ENCODE measurements around the gene GABBR2.
"Not testable (repeated sequence)": the region's sequence is repeated elsewhere in the genome, so short reads cannot be mapped to it uniquely, and the experiment has no call there.

Gene GABBR2

GRCh38 chr9:98684816-98685215, 23.9 kb downstream of the GABBR2 start:
- not testable (repeated sequence) for H3K27ac Mint-ChIP-seq; H3K9me3 Mint-ChIP-seq; H3K4me3 Mint-ChIP-seq; H3K36me3 Mint-ChIP-seq (ENCODE audit: low read depth); H3K27me3 Mint-ChIP-seq; DNase-seq; H3K4me1 Mint-ChIP-seq (ENCODE audit: low read depth)

DNA sequence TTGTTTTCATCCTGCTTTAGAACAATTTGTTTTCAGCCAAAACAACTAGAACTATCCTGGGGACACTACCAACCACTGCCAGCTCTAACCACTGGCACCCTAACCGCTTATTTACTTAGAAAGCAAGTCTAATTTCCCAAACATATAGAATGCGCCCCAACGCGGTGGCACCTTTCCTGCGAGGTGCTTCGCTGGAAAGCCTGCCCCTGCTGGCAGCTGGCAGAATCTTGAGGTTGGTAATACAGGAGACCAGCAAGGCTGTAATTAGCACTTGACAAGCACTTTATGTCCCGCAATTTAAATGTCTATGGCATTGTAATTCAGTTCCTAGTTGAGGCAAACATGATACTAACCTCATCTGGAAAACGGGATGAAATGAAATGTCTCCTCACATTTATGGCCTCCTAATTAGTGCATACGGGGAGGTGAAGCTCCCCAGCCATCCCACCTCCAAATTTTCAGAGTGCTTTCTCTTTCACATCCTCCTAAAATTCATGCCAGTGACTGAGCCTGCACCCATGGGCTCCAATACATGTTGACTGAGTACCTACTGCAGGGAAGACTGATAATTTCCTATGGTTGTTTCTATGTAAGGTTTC, 30.4 kb downstream of the GABBR2 start:
- no peaks in the 10 kb centered on the region for H3K36me3 Mint-ChIP-seq (ENCODE audit: low read depth)
- no peak for DNase-seq
- H3K4me3 Mint-ChIP-seq: no peak overlapping the region
- H3K9me3 Mint-ChIP-seq: no peaks in the 10 kb centered on the region
- H3K4me1 Mint-ChIP-seq (ENCODE audit: low read depth): no peaks in the 10 kb centered on the region
- no peak overlapping the region for H3K27ac Mint-ChIP-seq
- peaks cover 37% of the 10 kb centered on the region for H3K27me3 Mint-ChIP-seq

DNA sequence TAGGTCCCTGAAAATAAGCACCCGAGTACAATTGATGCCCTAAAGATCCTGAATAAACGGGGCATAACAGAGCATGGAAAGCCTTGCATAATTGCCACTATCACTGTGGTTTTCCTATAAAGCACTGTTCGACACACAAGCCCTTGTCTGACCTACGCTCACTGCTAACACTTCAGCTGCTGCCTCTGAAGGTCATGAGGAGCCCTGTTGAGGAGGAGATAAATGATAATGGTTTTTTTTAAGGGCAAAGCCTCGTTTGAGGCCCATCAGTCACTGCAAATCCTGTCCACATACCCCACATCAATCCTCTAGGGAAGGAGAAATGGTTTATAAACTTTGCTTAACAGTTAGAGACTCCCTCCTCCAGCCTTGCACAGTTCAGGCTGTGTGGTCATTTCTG, 35.1 kb downstream of the GABBR2 start:
- Mint-ChIP-seq H3K36me3 (ENCODE audit: low read depth) (no peaks in the 10 kb centered on the region), H3K9me3 (peaks cover 3% of the 10 kb centered on the region), H3K27me3 (peaks cover 46% of the 10 kb centered on the region), H3K27ac (no peak overlapping the region), H3K4me3 (no peak overlapping the region), H3K4me1 (ENCODE audit: low read depth) (no peaks in the 10 kb centered on the region)
- no peak for DNase-seq

- Mint-ChIP-seq H3K27ac (no peak overlapping the region), H3K27me3 (peaks cover 17% of the 10 kb centered on the region), H3K36me3 (ENCODE audit: low read depth) (no peaks in the 10 kb centered on the region), H3K4me3 (no peak overlapping the region), H3K9me3 (peaks cover 3% of the 10 kb centered on the region), H3K4me1 (ENCODE audit: low read depth) (no peaks in the 10 kb centered on the region)
- DNase-seq: no peak
These were observed 41.6 kb downstream of the GABBR2 start for GRCh38 chr9:98667005-98667640.

GRCh38 chr9:98665501-98665900, 43.2 kb downstream of the GABBR2 start:
- H3K36me3 Mint-ChIP-seq (ENCODE audit: low read depth): no peaks in the 10 kb centered on the region
- H3K27ac Mint-ChIP-seq: no peak overlapping the region
- no peaks in the 10 kb centered on the region for H3K9me3 Mint-ChIP-seq
- no peaks in the 10 kb centered on the region for H3K4me1 Mint-ChIP-seq (ENCODE audit: low read depth)
- H3K4me3 Mint-ChIP-seq: no peak overlapping the region
- H3K27me3 Mint-ChIP-seq: peaks cover 14% of the 10 kb centered on the region
- DNase-seq: no peak

GRCh38 chr9:98660541-98660940, 48.2 kb downstream of the GABBR2 start:
- Mint-ChIP-seq H3K4me3 (no peak overlapping the region), H3K9me3 (no peaks in the 10 kb centered on the region), H3K4me1 (ENCODE audit: low read depth) (no peaks in the 10 kb centered on the region), H3K27me3 (peaks cover 6% of the 10 kb centered on the region), H3K27ac (no peak overlapping the region), H3K36me3 (ENCODE audit: low read depth) (no peaks in the 10 kb centered on the region)
- no peak for DNase-seq

DNA sequence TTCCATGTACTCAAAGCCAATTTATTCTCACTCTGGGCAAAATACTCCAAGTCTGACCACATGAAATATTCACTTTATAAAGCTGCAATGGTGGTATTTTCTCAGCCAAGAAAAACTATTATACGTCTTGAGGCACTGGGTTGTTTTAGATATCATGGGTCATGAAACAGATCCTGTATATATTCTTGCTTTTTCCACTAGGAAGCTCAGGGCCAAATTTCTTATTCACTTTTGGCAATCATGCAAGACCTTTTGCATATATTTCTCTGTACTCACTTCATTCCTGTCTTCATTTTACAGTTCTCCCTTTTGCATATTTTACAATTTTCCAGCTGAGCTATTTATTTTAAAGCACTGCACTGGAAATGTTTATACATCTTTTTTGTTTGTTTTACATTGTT, 49.8 kb downstream of the GABBR2 start:
- H3K4me1 Mint-ChIP-seq (ENCODE audit: low read depth): no peaks in the 10 kb centered on the region
- H3K27me3 Mint-ChIP-seq: peaks cover 6% of the 10 kb centered on the region
- H3K36me3 Mint-ChIP-seq (ENCODE audit: low read depth): no peaks in the 10 kb centered on the region
- DNase-seq: no peak
- H3K27ac Mint-ChIP-seq: no peak overlapping the region
- H3K9me3 Mint-ChIP-seq: peaks cover 2% of the 10 kb centered on the region
- no peak overlapping the region for H3K4me3 Mint-ChIP-seq

- Mint-ChIP-seq H3K4me1 (ENCODE audit: low read depth) (no peaks in the 10 kb centered on the region), H3K27me3 (peaks cover 6% of the 10 kb centered on the region)
These were observed 50.8 kb downstream of the GABBR2 start for GRCh38 chr9:98657897-98658296.

DNA sequence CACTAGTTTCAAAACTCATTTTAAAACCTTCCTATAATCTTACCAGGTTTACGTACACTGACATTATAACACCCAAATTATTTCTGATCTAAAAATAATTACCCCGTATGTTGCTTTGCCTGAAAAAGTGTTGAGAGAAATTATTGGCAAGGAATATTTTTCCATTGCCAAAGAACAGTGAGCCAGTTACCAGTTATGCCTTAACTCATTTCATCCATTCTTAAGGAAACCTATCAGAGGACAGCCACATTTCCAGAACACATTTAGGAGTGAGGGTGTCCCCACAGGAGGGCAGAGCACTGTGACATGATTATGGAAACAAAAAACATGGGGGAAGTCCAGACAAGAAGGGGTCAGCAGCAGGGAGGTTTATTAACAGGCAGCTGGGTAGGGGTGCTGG, 52.2 kb downstream of the GABBR2 start:
- Mint-ChIP-seq H3K27me3 (peaks cover 11% of the 10 kb centered on the region), H3K27ac (no peak overlapping the region), H3K4me3 (no peak overlapping the region), H3K4me1 (ENCODE audit: low read depth) (no peaks in the 10 kb centered on the region), H3K9me3 (peaks cover 2% of the 10 kb centered on the region), H3K36me3 (ENCODE audit: low read depth) (no peaks in the 10 kb centered on the region)
- DNase-seq: no peak

More at GRCh38 chr9:98657897-98658296, 50.8 kb downstream of the GABBR2 start:
- H3K27ac Mint-ChIP-seq: no peak overlapping the region
- no peaks in the 10 kb centered on the region for H3K36me3 Mint-ChIP-seq (ENCODE audit: low read depth)
- H3K9me3 Mint-ChIP-seq: peaks cover 2% of the 10 kb centered on the region
- DNase-seq: no peak
- no peak overlapping the region for H3K4me3 Mint-ChIP-seq

DNA sequence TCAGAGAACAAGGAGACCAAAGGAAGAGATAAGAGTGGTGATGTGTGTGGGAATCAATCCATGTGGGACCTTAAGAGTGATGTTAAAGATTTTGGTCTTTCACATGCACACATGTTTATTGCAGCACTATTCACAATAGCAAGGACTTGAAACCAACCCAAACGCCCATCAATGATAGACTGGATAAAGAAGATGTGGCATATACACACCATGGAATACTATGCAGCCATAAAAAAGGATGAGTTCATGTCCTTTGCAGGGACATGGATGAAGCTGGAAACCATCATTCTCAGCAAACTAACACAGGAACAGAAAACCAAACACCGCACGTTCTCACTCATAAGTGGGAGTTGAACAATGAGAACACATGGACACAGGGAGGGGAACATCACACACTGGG, 53.3 kb downstream of the GABBR2 start:
- H3K4me3 Mint-ChIP-seq; H3K9me3 Mint-ChIP-seq; H3K36me3 Mint-ChIP-seq (ENCODE audit: low read depth); DNase-seq; H3K4me1 Mint-ChIP-seq (ENCODE audit: low read depth); H3K27ac Mint-ChIP-seq: not testable (repeated sequence)
- peaks cover 11% of the 10 kb centered on the region for H3K27me3 Mint-ChIP-seq

GRCh38 chr9:98654247-98654646, 54.5 kb downstream of the GABBR2 start:
- Mint-ChIP-seq H3K27me3 (peaks cover 18% of the 10 kb centered on the region), H3K9me3 (peaks cover 2% of the 10 kb centered on the region), H3K4me1 (ENCODE audit: low read depth) (peaks cover 2% of the 10 kb centered on the region), H3K36me3 (ENCODE audit: low read depth) (no peaks in the 10 kb centered on the region), H3K27ac (no peak overlapping the region), H3K4me3 (no peak overlapping the region)
- no peak for DNase-seq

DNA sequence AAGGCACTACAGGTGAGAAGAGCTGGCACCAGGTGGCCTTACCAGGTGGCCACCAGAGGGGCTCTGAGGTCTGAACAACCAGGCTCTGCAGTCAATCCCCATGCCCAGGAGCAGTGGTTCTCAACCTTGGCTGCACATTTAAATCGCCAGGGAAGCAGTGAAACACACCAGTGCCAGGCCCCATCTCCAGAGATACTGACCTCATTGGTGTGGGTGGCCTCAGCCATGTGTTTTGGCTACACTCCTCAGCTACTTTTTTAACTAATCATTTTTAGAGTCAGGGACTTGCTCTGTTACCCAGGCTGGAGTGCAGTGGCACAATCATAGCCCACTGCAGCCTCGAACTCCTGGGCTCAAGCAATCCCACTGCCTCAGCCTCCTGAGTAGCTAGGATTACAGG, 56.0 kb downstream of the GABBR2 start:
- Mint-ChIP-seq H3K36me3 (ENCODE audit: low read depth) (no peaks in the 10 kb centered on the region), H3K27ac (no peak overlapping the region), H3K9me3 (peaks cover 2% of the 10 kb centered on the region), H3K4me1 (ENCODE audit: low read depth) (peaks cover 2% of the 10 kb centered on the region), H3K27me3 (peaks cover 24% of the 10 kb centered on the region), H3K4me3 (no peak overlapping the region)
- no peak for DNase-seq

DNA sequence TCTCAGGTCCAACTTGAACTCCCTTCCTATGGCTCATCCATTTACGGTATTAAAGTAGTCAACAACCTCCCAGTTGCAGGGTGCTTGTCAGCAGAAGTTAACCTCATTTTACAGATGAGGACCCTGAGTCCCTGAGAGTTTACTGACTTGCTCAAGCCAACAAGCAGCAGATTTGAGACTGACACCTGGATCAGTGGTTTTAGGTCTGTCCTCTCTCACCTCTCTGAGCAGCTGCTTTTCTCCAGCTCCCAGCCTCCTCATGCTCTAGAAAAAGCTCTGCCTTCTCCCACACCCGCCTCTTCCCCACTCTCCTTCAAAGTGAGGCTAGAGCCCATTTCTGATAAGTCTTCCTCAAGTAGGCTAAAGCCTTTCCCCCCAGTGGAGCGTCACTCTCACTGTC, 56.4 kb downstream of the GABBR2 start:
- no peak for DNase-seq
- Mint-ChIP-seq H3K36me3 (ENCODE audit: low read depth) (no peaks in the 10 kb centered on the region), H3K4me1 (ENCODE audit: low read depth) (peaks cover 2% of the 10 kb centered on the region), H3K27ac (no peak overlapping the region), H3K9me3 (peaks cover 2% of the 10 kb centered on the region), H3K4me3 (no peak overlapping the region), H3K27me3 (peaks cover 24% of the 10 kb centered on the region)

DNA sequence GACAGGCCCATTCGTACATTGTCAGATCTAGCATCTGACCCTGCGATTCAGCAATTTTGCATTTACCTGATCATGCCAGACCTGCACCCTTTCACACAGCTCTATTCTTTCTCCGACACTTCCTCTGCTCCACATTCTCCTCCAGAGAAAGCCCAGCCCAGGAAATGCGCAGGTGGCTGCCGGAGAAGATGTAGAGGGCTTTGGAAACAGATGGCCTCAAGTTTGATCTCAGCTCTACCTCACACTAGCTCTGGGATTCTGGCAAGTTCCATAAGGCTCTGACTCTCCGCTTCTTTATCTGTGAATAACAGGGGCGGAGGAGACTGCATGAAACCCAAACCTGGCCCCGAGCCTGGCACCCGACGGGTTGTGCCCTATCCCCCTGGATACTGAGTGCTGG, 61.5 kb downstream of the GABBR2 start:
- Mint-ChIP-seq H3K4me3 (no peak overlapping the region), H3K4me1 (ENCODE audit: low read depth) (peaks cover 2% of the 10 kb centered on the region), H3K36me3 (ENCODE audit: low read depth) (no peaks in the 10 kb centered on the region), H3K27me3 (peaks cover 41% of the 10 kb centered on the region), H3K27ac (no peak overlapping the region), H3K9me3 (no peaks in the 10 kb centered on the region)
- no peak for DNase-seq

DNA sequence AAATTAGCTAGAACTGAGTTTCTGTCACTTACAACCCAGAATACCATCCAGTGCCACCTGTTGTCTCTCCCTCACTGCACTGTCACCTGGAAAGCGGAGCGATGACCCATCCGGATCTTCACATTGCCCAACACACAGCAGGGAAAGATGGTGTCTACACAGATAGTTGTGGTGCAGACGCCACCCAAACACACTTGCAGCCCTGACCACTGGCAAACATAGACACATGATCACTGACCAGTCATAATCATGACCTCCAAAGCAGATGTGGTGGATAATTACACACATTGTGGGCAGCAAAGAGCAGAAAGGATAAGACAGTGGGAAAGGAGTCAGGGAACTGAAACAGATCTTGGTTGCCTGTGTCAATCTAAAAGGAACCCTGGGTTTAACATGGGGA, 64.7 kb downstream of the GABBR2 start:
- DNase-seq: no peak
- Mint-ChIP-seq H3K9me3 (no peaks in the 10 kb centered on the region), H3K27me3 (peaks cover 39% of the 10 kb centered on the region), H3K36me3 (ENCODE audit: low read depth) (no peaks in the 10 kb centered on the region), H3K4me3 (no peak overlapping the region), H3K27ac (no peak overlapping the region), H3K4me1 (ENCODE audit: low read depth) (no peaks in the 10 kb centered on the region)

Data from activated T-cell treated with anti-CD3 and anti-CD28 coated beads, Interleukin-2, amount 50 U/mL, for 24 hours (primary cell).